ENCODE measurements around the gene LAMA5.

DNA sequence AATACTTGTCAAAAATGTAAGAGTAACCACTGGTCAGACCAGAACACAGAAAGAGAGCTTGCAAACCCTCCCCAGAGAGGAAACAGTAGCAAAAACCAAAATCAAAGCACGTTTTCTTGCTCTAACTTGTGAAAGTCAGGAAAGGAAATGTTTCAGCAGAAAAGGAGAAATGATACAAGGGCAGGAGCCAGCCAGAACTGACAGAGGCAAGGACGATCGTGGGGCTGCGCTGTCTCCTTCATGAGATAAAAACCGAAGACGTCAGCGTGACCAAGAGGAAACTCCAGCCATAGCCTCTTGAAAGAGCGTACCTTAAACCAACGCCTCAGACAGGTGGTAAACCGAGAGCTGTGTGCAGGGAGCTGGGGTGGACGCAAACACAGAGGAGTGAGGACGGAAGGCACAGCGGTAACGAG lies 27.5 kb downstream of the LAMA5 start:
- TF ChIP-seq, protein P1, sequence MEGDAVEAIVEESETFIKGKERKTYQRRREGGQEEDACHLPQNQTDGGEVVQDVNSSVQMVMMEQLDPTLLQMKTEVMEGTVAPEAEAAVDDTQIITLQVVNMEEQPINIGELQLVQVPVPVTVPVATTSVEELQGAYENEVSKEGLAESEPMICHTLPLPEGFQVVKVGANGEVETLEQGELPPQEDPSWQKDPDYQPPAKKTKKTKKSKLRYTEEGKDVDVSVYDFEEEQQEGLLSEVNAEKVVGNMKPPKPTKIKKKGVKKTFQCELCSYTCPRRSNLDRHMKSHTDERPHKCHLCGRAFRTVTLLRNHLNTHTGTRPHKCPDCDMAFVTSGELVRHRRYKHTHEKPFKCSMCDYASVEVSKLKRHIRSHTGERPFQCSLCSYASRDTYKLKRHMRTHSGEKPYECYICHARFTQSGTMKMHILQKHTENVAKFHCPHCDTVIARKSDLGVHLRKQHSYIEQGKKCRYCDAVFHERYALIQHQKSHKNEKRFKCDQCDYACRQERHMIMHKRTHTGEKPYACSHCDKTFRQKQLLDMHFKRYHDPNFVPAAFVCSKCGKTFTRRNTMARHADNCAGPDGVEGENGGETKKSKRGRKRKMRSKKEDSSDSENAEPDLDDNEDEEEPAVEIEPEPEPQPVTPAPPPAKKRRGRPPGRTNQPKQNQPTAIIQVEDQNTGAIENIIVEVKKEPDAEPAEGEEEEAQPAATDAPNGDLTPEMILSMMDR (IDR thresholded peaks at IDR 0.05), result no peak
- TF ChIP-seq EP300 (IDR thresholded peaks at IDR 0.05) (no peak), POLR2A (IDR thresholded peaks at IDR 0.05) (no peak)

Measured in sigmoid colon (tissue), 4 donors.